ENCODE measurements around the gene ANAPC16. TPM values are rescaled to one million over a fixed set of nuclear protein-coding genes. Genes with fewer than 3 reads are reported as not detected.

The ANAPC16 gene
- total RNA-seq, 2 donors from 2014 or later = 57.4 to 68.4 TPM

GRCh38 chr10:72243822-72244437 lies 28.1 kb downstream of the ANAPC16 start:
- no peaks in the 10 kb centered on the region for H3K9me3 Mint-ChIP-seq
- peaks cover 34% of the 10 kb centered on the region for H3K4me1 Mint-ChIP-seq
- no peak overlapping the region for H3K27ac Mint-ChIP-seq
- WGBS, 2 experiments (ENCODE audit: insufficient coverage in 1 of 2, insufficient read length in 1 of 2) = 95% methylated on average over 8 to 11 of the region's 11 CpGs
- Histone ChIP-seq H3K36me3 (ENCODE audit: control insufficient read depth, insufficient read depth, low read length) (no peaks in the 10 kb centered on the region), H3K27ac (ENCODE audit: low read depth, low read length) (no peak overlapping the region), H3K9me3 (ENCODE audit: control insufficient read depth, low read length) (no peaks in the 10 kb centered on the region), H3K9ac (ENCODE audit: extremely low read depth, low read length, poor library complexity, severe bottlenecking) (no peak overlapping the region), H3K4me3 (ENCODE audit: low read length) (no peak overlapping the region), H3K4me1 (ENCODE audit: control insufficient read depth, insufficient read depth, low read length) (peaks cover 21% of the 10 kb centered on the region), H3K27me3 (ENCODE audit: control insufficient read depth, insufficient read depth, low read length, poor library complexity, severe bottlenecking) (no peaks in the 10 kb centered on the region)
- no peaks in the 10 kb centered on the region for H3K36me3 Mint-ChIP-seq (ENCODE audit: low read depth)
- no peaks in the 10 kb centered on the region for H3K27me3 Mint-ChIP-seq (ENCODE audit: insufficient read depth)
- no peak overlapping the region for H3K4me3 Mint-ChIP-seq
- DNase-seq = no peak
- TF ChIP-seq, protein P1, sequence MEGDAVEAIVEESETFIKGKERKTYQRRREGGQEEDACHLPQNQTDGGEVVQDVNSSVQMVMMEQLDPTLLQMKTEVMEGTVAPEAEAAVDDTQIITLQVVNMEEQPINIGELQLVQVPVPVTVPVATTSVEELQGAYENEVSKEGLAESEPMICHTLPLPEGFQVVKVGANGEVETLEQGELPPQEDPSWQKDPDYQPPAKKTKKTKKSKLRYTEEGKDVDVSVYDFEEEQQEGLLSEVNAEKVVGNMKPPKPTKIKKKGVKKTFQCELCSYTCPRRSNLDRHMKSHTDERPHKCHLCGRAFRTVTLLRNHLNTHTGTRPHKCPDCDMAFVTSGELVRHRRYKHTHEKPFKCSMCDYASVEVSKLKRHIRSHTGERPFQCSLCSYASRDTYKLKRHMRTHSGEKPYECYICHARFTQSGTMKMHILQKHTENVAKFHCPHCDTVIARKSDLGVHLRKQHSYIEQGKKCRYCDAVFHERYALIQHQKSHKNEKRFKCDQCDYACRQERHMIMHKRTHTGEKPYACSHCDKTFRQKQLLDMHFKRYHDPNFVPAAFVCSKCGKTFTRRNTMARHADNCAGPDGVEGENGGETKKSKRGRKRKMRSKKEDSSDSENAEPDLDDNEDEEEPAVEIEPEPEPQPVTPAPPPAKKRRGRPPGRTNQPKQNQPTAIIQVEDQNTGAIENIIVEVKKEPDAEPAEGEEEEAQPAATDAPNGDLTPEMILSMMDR (conservative IDR thresholded peaks at IDR 0.05) = peak; percentile 35

- Histone ChIP-seq H3K36me3 (ENCODE audit: control insufficient read depth, insufficient read depth, low read length) (no peaks in the 10 kb centered on the region), H3K4me3 (ENCODE audit: low read length) (no peak overlapping the region), H3K9me3 (ENCODE audit: control insufficient read depth, low read length) (no peaks in the 10 kb centered on the region), H3K27me3 (ENCODE audit: control insufficient read depth, insufficient read depth, low read length, poor library complexity, severe bottlenecking) (no peaks in the 10 kb centered on the region), H3K4me1 (ENCODE audit: control insufficient read depth, insufficient read depth, low read length) (peaks cover 21% of the 10 kb centered on the region), H3K27ac (ENCODE audit: low read depth, low read length) (no peak overlapping the region), H3K9ac (ENCODE audit: extremely low read depth, low read length, poor library complexity, severe bottlenecking) (no peak overlapping the region)
- Mint-ChIP-seq H3K9me3 (no peaks in the 10 kb centered on the region), H3K27me3 (ENCODE audit: insufficient read depth) (no peaks in the 10 kb centered on the region), H3K36me3 (ENCODE audit: low read depth) (no peaks in the 10 kb centered on the region), H3K4me3 (no peak overlapping the region), H3K27ac (no peak overlapping the region), H3K4me1 (peaks cover 35% of the 10 kb centered on the region)
- DNase-seq = no peak
- TF ChIP-seq, protein P1 (conservative IDR thresholded peaks at IDR 0.05) = no peak
- WGBS, 2 experiments (ENCODE audit: insufficient coverage in 1 of 2, insufficient read length in 1 of 2) = 71 to 88% methylated on average over 2 to 5 of the region's 5 CpGs
Measured at GRCh38 chr10:72244573-72245038, 28.8 kb downstream of the ANAPC16 start.

- Histone ChIP-seq H3K36me3 (ENCODE audit: control insufficient read depth, insufficient read depth, low read length) (no peaks in the 10 kb centered on the region), H3K4me3 (ENCODE audit: low read length) (no peak overlapping the region), H3K27ac (ENCODE audit: low read depth, low read length) (no peak overlapping the region), H3K27me3 (ENCODE audit: control insufficient read depth, insufficient read depth, low read length, poor library complexity, severe bottlenecking) (no peaks in the 10 kb centered on the region), H3K9ac (ENCODE audit: extremely low read depth, low read length, poor library complexity, severe bottlenecking) (no peak overlapping the region), H3K4me1 (ENCODE audit: control insufficient read depth, insufficient read depth, low read length) (peaks cover 21% of the 10 kb centered on the region), H3K9me3 (ENCODE audit: control insufficient read depth, low read length) (no peaks in the 10 kb centered on the region)
- TF ChIP-seq, protein P1 (conservative IDR thresholded peaks at IDR 0.05) = no peak
- Mint-ChIP-seq H3K9me3 (no peaks in the 10 kb centered on the region), H3K4me3 (no peak overlapping the region), H3K27ac (no peak overlapping the region), H3K36me3 (ENCODE audit: low read depth) (no peaks in the 10 kb centered on the region), H3K27me3 (ENCODE audit: insufficient read depth) (no peaks in the 10 kb centered on the region), H3K4me1 (peaks cover 35% of the 10 kb centered on the region)
- WGBS, 2 experiments (ENCODE audit: insufficient coverage in 1 of 2, insufficient read length in 1 of 2) = 87 to 93% methylated on average over 3 of the region's 3 CpGs
- no peak for DNase-seq
Measured at GRCh38 chr10:72245949-72246525, 30.2 kb downstream of the ANAPC16 start.

Measured in endodermal cell (in vitro differentiated cells).